ENCODE results near the gene USP54.
"Not testable (repeated sequence)": the region's sequence is repeated elsewhere in the genome, so short reads cannot be mapped to it uniquely, and the experiment has no call there.

Gene USP54

DNA sequence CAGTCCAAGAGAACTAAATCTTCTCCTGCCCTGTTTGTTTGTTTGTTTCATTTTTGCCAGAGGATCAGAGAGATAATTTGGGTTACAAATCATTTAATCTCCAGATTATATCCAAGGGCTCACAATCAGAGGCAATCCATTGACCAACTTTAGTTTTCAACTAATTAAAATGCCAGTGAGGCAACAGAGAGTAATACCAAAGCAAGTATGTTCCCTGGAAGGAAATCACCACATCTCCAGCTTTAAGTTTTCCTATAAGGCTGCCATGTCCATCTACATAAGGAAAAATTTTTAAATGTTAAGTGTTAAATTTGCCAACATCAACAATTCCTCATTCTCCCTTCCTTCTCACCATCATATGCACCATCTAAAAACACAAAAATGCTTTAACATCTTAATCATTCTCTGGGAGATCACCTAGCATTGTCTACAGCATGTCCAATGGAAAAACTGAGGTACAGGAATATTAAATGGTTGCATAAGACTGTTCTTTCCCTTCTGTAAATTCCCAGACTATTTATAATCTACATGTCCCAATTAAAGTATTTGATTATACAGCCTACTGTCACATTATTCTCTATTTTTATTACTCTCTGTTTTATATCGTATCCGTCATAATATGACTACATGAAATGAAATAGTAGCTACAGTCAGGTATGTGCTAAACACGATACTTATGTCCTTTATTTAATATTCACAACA, 14.1 kb downstream of the USP54 start:
- H3K36me3 Mint-ChIP-seq = no peaks in the 10 kb centered on the region
- H3K4me1 Mint-ChIP-seq = no peaks in the 10 kb centered on the region
- H3K4me3 Mint-ChIP-seq = no peak overlapping the region
- no peak overlapping the region for H3K27ac Mint-ChIP-seq
- no peaks in the 10 kb centered on the region for H3K9me3 Mint-ChIP-seq
- H3K27me3 Mint-ChIP-seq = no peaks in the 10 kb centered on the region
- DNase-seq (ENCODE audit: low spot score in 2 of 2) (no peak), ATAC-seq (ENCODE audit: low read depth) (no peak)

- no peaks in the 10 kb centered on the region for H3K36me3 Mint-ChIP-seq
- H3K27me3 Mint-ChIP-seq = no peaks in the 10 kb centered on the region
- no peaks in the 10 kb centered on the region for H3K4me1 Mint-ChIP-seq
- no peak overlapping the region for H3K27ac Mint-ChIP-seq
- H3K4me3 Mint-ChIP-seq = no peak overlapping the region
- no peaks in the 10 kb centered on the region for H3K9me3 Mint-ChIP-seq
- no peak for ATAC-seq (ENCODE audit: low read depth)
- DNase-seq (ENCODE audit: low spot score in 2 of 2) = no peak
These were observed 14.8 kb downstream of the USP54 start for GRCh38 chr10:73576178-73576889.

DNA sequence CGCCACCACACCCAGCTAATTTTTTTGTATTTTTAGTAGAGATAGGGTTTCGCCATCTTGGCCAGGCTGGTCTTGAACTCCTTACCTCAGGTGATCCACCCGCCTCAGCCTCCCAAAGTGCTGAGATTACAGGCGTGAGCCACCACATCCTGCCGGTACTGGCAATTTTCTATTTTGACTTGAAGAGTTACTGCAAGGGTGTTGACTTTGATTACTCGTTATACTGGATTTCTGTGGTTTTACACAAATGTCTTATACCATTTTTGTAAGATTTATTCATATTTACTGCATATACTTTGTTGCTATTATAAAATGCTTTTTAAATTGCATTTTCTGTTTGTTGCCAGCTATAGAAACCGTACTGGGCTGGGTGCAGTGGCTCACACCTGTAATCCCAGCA, 24.1 kb downstream of the USP54 start:
- ATAC-seq (ENCODE audit: low read depth) = not testable (repeated sequence)

GRCh38 chr10:73561192-73561591, 29.9 kb downstream of the USP54 start:
- Mint-ChIP-seq H3K27me3 (no peaks in the 10 kb centered on the region), H3K9me3 (no peaks in the 10 kb centered on the region), H3K36me3 (peaks cover 1% of the 10 kb centered on the region), H3K4me3 (no peak overlapping the region), H3K27ac (no peak overlapping the region), H3K4me1 (no peaks in the 10 kb centered on the region)
- DNase-seq (ENCODE audit: low spot score in 2 of 2) (no peak), ATAC-seq (ENCODE audit: low read depth) (no peak)

More for the DNA sequence above, 24.1 kb downstream of the USP54 start:
- H3K36me3 Mint-ChIP-seq; H3K27me3 Mint-ChIP-seq; DNase-seq (ENCODE audit: low spot score in 2 of 2); H3K4me3 Mint-ChIP-seq; H3K9me3 Mint-ChIP-seq; H3K27ac Mint-ChIP-seq; H3K4me1 Mint-ChIP-seq: not testable (repeated sequence)

GRCh38 chr10:73559590-73559989, 31.6 kb downstream of the USP54 start:
- Mint-ChIP-seq H3K9me3 (no peaks in the 10 kb centered on the region), H3K4me1 (no peaks in the 10 kb centered on the region), H3K27ac (no peak overlapping the region), H3K27me3 (no peaks in the 10 kb centered on the region), H3K36me3 (peaks cover 1% of the 10 kb centered on the region), H3K4me3 (no peak overlapping the region)
- ATAC-seq (ENCODE audit: low read depth) (no peak), DNase-seq (ENCODE audit: low spot score in 2 of 2) (no peak)

- H3K4me1 Mint-ChIP-seq = no peaks in the 10 kb centered on the region
- no peak overlapping the region for H3K4me3 Mint-ChIP-seq
- ATAC-seq (ENCODE audit: low read depth) = no peak
- H3K27ac Mint-ChIP-seq = no peak overlapping the region
- no peak for DNase-seq (ENCODE audit: low spot score in 2 of 2)
- H3K9me3 Mint-ChIP-seq = no peaks in the 10 kb centered on the region
- peaks cover 1% of the 10 kb centered on the region for H3K36me3 Mint-ChIP-seq
- no peaks in the 10 kb centered on the region for H3K27me3 Mint-ChIP-seq
These were observed 34.3 kb downstream of the USP54 start for GRCh38 chr10:73556855-73557254.

GRCh38 chr10:73554721-73555120, 36.4 kb downstream of the USP54 start:
- DNase-seq (ENCODE audit: low spot score in 2 of 2) (no peak), ATAC-seq (ENCODE audit: low read depth) (no peak)
- Mint-ChIP-seq H3K9me3 (no peaks in the 10 kb centered on the region), H3K4me3 (no peak overlapping the region), H3K27me3 (no peaks in the 10 kb centered on the region), H3K36me3 (no peaks in the 10 kb centered on the region), H3K27ac (no peak overlapping the region), H3K4me1 (no peaks in the 10 kb centered on the region)

GRCh38 chr10:73553761-73554160, 37.4 kb downstream of the USP54 start:
- H3K27ac Mint-ChIP-seq = no peak overlapping the region
- no peaks in the 10 kb centered on the region for H3K27me3 Mint-ChIP-seq
- DNase-seq (ENCODE audit: low spot score in 2 of 2) = no peak
- no peaks in the 10 kb centered on the region for H3K4me1 Mint-ChIP-seq
- H3K36me3 Mint-ChIP-seq = no peaks in the 10 kb centered on the region
- H3K4me3 Mint-ChIP-seq = no peak overlapping the region
- no peak for ATAC-seq (ENCODE audit: low read depth)
- no peaks in the 10 kb centered on the region for H3K9me3 Mint-ChIP-seq

DNA sequence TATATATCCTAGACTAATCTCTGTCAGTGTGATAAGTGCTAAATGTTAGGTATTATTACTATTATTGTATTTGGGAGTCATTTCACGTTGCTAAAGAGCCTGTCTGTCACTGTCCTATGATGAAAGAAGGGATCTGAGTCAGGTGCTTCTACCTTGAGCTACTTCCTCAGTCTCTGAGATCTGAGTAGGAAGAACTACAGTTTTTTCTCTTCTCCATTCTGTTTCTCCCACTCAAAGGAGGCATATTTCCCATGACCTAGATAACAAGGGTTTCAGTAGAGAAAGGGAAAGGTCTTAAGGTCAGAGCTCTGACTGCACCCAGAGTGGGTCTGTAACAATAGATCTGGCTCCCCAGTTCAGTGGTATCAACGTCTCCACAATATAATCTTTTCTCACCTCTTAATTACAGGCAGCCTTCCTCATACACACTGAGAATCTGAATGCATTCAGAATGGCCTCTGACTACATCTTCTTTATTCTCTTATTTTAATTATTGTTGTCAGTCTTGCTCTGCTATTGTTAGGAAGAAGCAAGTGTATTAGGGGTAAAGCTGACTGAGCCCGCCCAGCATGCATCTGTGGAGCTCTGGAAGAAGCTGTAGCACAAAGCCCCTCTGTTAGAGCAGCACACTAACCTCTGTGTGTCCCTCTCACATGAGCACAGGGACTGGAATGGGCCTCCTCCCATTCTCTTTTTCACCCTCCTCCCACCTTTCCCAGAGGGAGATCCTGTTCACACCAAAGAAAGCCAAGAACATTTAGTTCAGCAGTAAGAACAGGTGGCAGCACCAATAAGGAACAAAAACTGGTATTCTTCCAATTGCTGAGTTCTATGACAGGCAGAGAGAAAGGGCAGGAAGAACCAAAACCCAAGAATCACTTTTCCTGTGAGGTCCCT, 38.1 kb downstream of the USP54 start:
- no peaks in the 10 kb centered on the region for H3K36me3 Mint-ChIP-seq
- no peaks in the 10 kb centered on the region for H3K9me3 Mint-ChIP-seq
- no peaks in the 10 kb centered on the region for H3K27me3 Mint-ChIP-seq
- H3K4me1 Mint-ChIP-seq = no peaks in the 10 kb centered on the region
- ATAC-seq (ENCODE audit: low read depth) (no peak), DNase-seq (ENCODE audit: low spot score in 2 of 2) (no peak)
- no peak overlapping the region for H3K27ac Mint-ChIP-seq
- H3K4me3 Mint-ChIP-seq = no peak overlapping the region

- DNase-seq (ENCODE audit: low spot score in 2 of 2) (no peak), ATAC-seq (ENCODE audit: low read depth) (no peak)
- Mint-ChIP-seq H3K27me3 (no peaks in the 10 kb centered on the region), H3K27ac (no peak overlapping the region), H3K9me3 (no peaks in the 10 kb centered on the region), H3K4me1 (no peaks in the 10 kb centered on the region), H3K36me3 (no peaks in the 10 kb centered on the region), H3K4me3 (no peak overlapping the region)
These were observed 39.6 kb downstream of the USP54 start for GRCh38 chr10:73551515-73551914.

DNA sequence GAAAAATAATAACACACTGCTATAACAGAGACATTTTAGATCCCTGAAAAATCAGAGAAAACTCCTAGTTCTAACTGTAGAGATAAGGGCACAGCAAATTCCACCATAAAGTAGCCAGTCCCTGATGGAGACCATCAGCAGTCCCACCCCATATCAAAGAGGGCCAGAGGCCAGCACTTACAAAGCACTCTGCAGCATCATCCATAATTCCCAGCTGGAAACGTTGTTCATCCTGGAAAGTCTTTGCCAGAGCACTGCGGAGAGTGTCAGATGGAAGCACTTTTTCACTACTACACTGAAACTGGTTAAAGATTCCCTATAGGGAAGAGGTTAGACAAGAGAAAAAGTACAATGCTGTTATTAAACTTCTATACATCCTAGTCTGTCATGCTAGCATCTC, 45.8 kb downstream of the USP54 start:
- no peak for ATAC-seq (ENCODE audit: low read depth)
- Mint-ChIP-seq H3K4me3 (no peak overlapping the region), H3K27me3 (no peaks in the 10 kb centered on the region), H3K4me1 (no peaks in the 10 kb centered on the region), H3K9me3 (no peaks in the 10 kb centered on the region), H3K36me3 (no peaks in the 10 kb centered on the region), H3K27ac (no peak overlapping the region)
- no peak for DNase-seq (ENCODE audit: low spot score in 2 of 2)

GRCh38 chr10:73537709-73538108, 53.4 kb downstream of the USP54 start:
- Mint-ChIP-seq H3K36me3 (peaks cover 6% of the 10 kb centered on the region), H3K27me3 (no peaks in the 10 kb centered on the region), H3K4me3 (no peak overlapping the region), H3K27ac (no peak overlapping the region), H3K4me1 (no peaks in the 10 kb centered on the region), H3K9me3 (no peaks in the 10 kb centered on the region)
- ATAC-seq (ENCODE audit: low read depth) = no peak
- no peak for DNase-seq (ENCODE audit: low spot score in 2 of 2)

DNA sequence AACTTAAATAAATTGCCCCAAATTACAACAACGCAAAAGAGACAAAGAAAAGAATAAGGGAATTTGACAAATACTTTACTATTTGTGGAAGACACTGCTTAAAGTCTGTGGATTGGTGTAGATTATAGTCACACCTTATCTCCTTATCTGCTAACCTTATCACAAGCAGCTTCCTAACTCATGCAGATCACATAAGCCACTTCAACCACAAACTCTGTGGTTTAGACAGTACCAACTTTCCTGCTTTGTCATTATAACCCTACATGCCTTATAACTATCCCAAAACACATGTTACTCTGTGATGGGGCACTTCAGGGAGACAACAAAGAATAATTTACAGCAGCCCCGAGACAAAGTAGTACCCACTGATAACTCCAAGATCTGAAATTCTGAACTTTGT, 53.9 kb downstream of the USP54 start:
- H3K36me3 Mint-ChIP-seq = peaks cover 6% of the 10 kb centered on the region
- no peaks in the 10 kb centered on the region for H3K4me1 Mint-ChIP-seq
- no peak overlapping the region for H3K4me3 Mint-ChIP-seq
- DNase-seq (ENCODE audit: low spot score in 2 of 2) (no peak), ATAC-seq (ENCODE audit: low read depth) (no peak)
- no peaks in the 10 kb centered on the region for H3K27me3 Mint-ChIP-seq
- H3K9me3 Mint-ChIP-seq = no peaks in the 10 kb centered on the region
- H3K27ac Mint-ChIP-seq = no peak overlapping the region

DNA sequence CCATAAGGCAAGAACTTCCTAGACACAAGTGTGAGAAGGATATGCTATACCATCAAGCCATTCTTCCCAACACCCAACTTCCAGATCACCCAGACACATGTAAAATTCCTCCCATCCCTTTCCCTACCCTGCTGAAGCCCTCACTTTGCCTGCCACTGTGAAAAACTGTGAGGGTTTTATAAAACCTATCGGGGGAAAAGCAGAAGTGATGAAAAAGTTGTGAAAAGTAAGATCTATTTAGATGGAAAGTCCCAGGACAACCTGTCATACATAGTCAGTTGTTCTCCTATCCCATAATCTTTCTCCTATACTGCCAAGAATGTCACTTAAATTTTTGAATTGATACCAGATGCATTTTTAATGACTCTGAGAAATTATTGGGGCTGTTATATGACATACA, 56.3 kb downstream of the USP54 start:
- Mint-ChIP-seq H3K4me3 (no peak overlapping the region), H3K27ac (no peak overlapping the region), H3K9me3 (no peaks in the 10 kb centered on the region), H3K36me3 (peaks cover 5% of the 10 kb centered on the region), H3K4me1 (no peaks in the 10 kb centered on the region), H3K27me3 (no peaks in the 10 kb centered on the region)
- ATAC-seq (ENCODE audit: low read depth) = no peak
- DNase-seq (ENCODE audit: low spot score in 2 of 2) = no peak

Measured in memory B cell (primary cell).